ENCODE data around the gene H2BK1. TPM values are rescaled to one million over a fixed set of nuclear protein-coding genes. Genes with fewer than 3 reads are reported as not detected.

H2BK1 gene
- total RNA-seq, 1 experiment from 2014 or later = not detected

GRCh38 chr7:151172273-151173141 lies 37.8 kb downstream of the H2BK1 start:
- peak; percentile 46 to 82 for DNase-seq
- TF ChIP-seq EZH2 (IDR thresholded peaks at IDR 0.05; ENCODE audit: low read depth) (no peak), CTCF (conservative IDR thresholded peaks at IDR 0.05) (peak; percentile 100)
- H3K4me2 ChIP-seq = no peak overlapping the region
- H2AFZ ChIP-seq = no peak overlapping the region
- no peak overlapping the region for H3K4me3 ChIP-seq
- H3K4me1 ChIP-seq (replicated peaks; ENCODE audit: insufficient read depth) = no peaks in the 10 kb centered on the region
- H3K27me3 ChIP-seq (ENCODE audit: insufficient read depth, low read depth) = peaks cover 61% of the 10 kb centered on the region
- no peaks in the 10 kb centered on the region for H3K9me3 ChIP-seq (ENCODE audit: insufficient read depth, low read depth)
- no peaks in the 10 kb centered on the region for H3K9me2 ChIP-seq (ENCODE audit: insufficient read depth)
- H4K20me1 ChIP-seq (ENCODE audit: insufficient read depth) = no peaks in the 10 kb centered on the region; the same call in 1 of the 2 replicates
- no TSS peak for BruUV-seq (replicated peaks)
- CTCF ChIA-PET = no interaction called here
- POLR2A ChIA-PET (ENCODE audit: unreplicated experiment) = no interaction called here
- intact Hi-C loops (cut with micrococcal nuclease; ENCODE audit: unreplicated experiment) = loop anchor here (1.0 to 10.0 kb wide), 10 partner anchors 48 to 888 kb away; partner anchors contain the start of gene ABCB8
- no peaks in the 10 kb centered on the region for H3F3A ChIP-seq (ENCODE audit: insufficient read depth, low read depth)
- no peak overlapping the region for H3K27ac ChIP-seq
- H3K79me2 ChIP-seq (ENCODE audit: low read depth) = no peaks in the 10 kb centered on the region
- no peaks in the 10 kb centered on the region for H3K36me3 ChIP-seq (ENCODE audit: low read depth)

GRCh38 chr7:151168787-151169162 lies 41.5 kb downstream of the H2BK1 start:
- TF ChIP-seq CTCF (conservative IDR thresholded peaks at IDR 0.05) (no peak), EZH2 (IDR thresholded peaks at IDR 0.05; ENCODE audit: low read depth) (no peak)
- Histone ChIP-seq H3K36me3 (ENCODE audit: low read depth) (no peaks in the 10 kb centered on the region), H2AFZ (no peak overlapping the region), H4K20me1 (ENCODE audit: insufficient read depth) (no peaks in the 10 kb centered on the region), H3K27me3 (ENCODE audit: insufficient read depth, low read depth) (peaks cover 68% of the 10 kb centered on the region), H3F3A (ENCODE audit: insufficient read depth, low read depth) (no peaks in the 10 kb centered on the region), H3K27ac (no peak overlapping the region), H3K4me1 (replicated peaks; ENCODE audit: insufficient read depth) (no peaks in the 10 kb centered on the region), H3K79me2 (ENCODE audit: low read depth) (no peaks in the 10 kb centered on the region), H3K4me2 (no peak overlapping the region), H3K4me3 (no peak overlapping the region), H3K9me2 (ENCODE audit: insufficient read depth) (no peaks in the 10 kb centered on the region), H3K9me3 (ENCODE audit: insufficient read depth, low read depth) (no peaks in the 10 kb centered on the region)
- intact Hi-C loops (cut with micrococcal nuclease; ENCODE audit: unreplicated experiment) = no loop called here
- DNase-seq = no peak
- POLR2A ChIA-PET (ENCODE audit: unreplicated experiment) = no interaction called here
- CTCF ChIA-PET = interaction anchor here (0.6 kb wide), 1 partner anchor 267 kb away, joined by 5 read pairs; no protein-coding TSS in a partner anchor
- BruUV-seq (replicated peaks) = no TSS peak

GRCh38 chr7:151168003-151168786 lies 42.1 kb downstream of the H2BK1 start:
- H3K36me3 ChIP-seq (ENCODE audit: low read depth) = no peaks in the 10 kb centered on the region
- no peak overlapping the region for H3K4me2 ChIP-seq
- no peaks in the 10 kb centered on the region for H3F3A ChIP-seq (ENCODE audit: insufficient read depth, low read depth)
- peak in 1 of 2 experiments; percentile 39 for DNase-seq
- no peak overlapping the region for H3K27ac ChIP-seq
- TF ChIP-seq CTCF (conservative IDR thresholded peaks at IDR 0.05) = no peak
- TF ChIP-seq EZH2 (IDR thresholded peaks at IDR 0.05; ENCODE audit: low read depth) = peak; percentile 13; the same call in 1 of the 2 replicates
- CTCF ChIA-PET = interaction anchor here (0.8 kb wide), 1 partner anchor 51 kb away, joined by 3 read pairs; no protein-coding TSS in a partner anchor
- BruUV-seq (replicated peaks) = no TSS peak
- H3K9me3 ChIP-seq (ENCODE audit: insufficient read depth, low read depth) = no peaks in the 10 kb centered on the region
- peaks cover 70% of the 10 kb centered on the region for H3K27me3 ChIP-seq (ENCODE audit: insufficient read depth, low read depth)
- no peak overlapping the region for H3K4me3 ChIP-seq
- H3K4me1 ChIP-seq (replicated peaks; ENCODE audit: insufficient read depth) = no peaks in the 10 kb centered on the region
- intact Hi-C loops (cut with micrococcal nuclease; ENCODE audit: unreplicated experiment) = no loop called here
- POLR2A ChIA-PET (ENCODE audit: unreplicated experiment) = no interaction called here
- H2AFZ ChIP-seq = no peak overlapping the region
- H3K9me2 ChIP-seq (ENCODE audit: insufficient read depth) = no peaks in the 10 kb centered on the region
- no peaks in the 10 kb centered on the region for H3K79me2 ChIP-seq (ENCODE audit: low read depth)
- H4K20me1 ChIP-seq (ENCODE audit: insufficient read depth) = no peaks in the 10 kb centered on the region
